ENCODE results near the gene NAA35. TPM values are rescaled to one million over a fixed set of nuclear protein-coding genes. Genes with fewer than 3 reads are reported as not detected.
A peak's percentile ranks its signal among the peaks of the same experiment; 100 is the strongest.

Gene NAA35
- total and polyA plus RNA-seq, 2 experiments from 2014 or later = 29.2 to 31.6 TPM

- H3K4me3 Mint-ChIP-seq = no peak overlapping the region
- H3K4me1 Mint-ChIP-seq = peaks cover 2% of the 10 kb centered on the region; the same call in 2 of the 3 replicates
- TF ChIP-seq ZNF114 (CRISPR knock-in tag; IDR thresholded peaks at IDR 0.05) (no peak), EZH2phosphoT487 (IDR thresholded peaks at IDR 0.05; ENCODE audit: unreplicated experiment) (no peak), ZNF331 (CRISPR knock-in tag; IDR thresholded peaks at IDR 0.05; ENCODE audit: low read depth) (no peak), EZH2 (IDR thresholded peaks at IDR 0.05; ENCODE audit: low read depth, unreplicated experiment) (no peak), CREB1 (CRISPR knock-in tag; IDR thresholded peaks at IDR 0.05; ENCODE audit: low read depth) (no peak), CTCF (conservative IDR thresholded peaks at IDR 0.05; ENCODE audit: low read depth in 2 of 2) (no peak), STAT1 (IDR thresholded peaks at IDR 0.05; ENCODE audit: unreplicated experiment) (no peak), NANOG (IDR thresholded peaks at IDR 0.05; ENCODE audit: borderline replicate concordance) (no peak), POLR2AphosphoS5 (IDR thresholded peaks at IDR 0.05; ENCODE audit: low read depth) (no peak)
- TF ChIP-seq, protein P1, sequence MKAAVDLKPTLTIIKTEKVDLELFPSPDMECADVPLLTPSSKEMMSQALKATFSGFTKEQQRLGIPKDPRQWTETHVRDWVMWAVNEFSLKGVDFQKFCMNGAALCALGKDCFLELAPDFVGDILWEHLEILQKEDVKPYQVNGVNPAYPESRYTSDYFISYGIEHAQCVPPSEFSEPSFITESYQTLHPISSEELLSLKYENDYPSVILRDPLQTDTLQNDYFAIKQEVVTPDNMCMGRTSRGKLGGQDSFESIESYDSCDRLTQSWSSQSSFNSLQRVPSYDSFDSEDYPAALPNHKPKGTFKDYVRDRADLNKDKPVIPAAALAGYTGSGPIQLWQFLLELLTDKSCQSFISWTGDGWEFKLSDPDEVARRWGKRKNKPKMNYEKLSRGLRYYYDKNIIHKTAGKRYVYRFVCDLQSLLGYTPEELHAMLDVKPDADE (IDR thresholded peaks at IDR 0.05) = no peak
- Histone ChIP-seq H3K4me3 (no peak overlapping the region), H3K4me1 (ENCODE audit: insufficient read depth) (peaks cover 4% of the 10 kb centered on the region; the same call in 1 of the 2 replicates), H3K36me3 (ENCODE audit: insufficient read depth) (peaks cover 10% of the 10 kb centered on the region; the same call in 1 of the 2 replicates), H3K9me2 (ENCODE audit: insufficient read depth) (no peaks in the 10 kb centered on the region), H3F3A (replicated peaks; ENCODE audit: low read depth) (no peaks in the 10 kb centered on the region), H4K20me1 (replicated peaks; ENCODE audit: insufficient read depth) (peaks cover 8% of the 10 kb centered on the region; the same call in 1 of the 2 replicates), H2AFZ (no peak overlapping the region), H3K27ac (ENCODE audit: low read depth) (no peak overlapping the region), H3K27me3 (ENCODE audit: insufficient read depth) (no peaks in the 10 kb centered on the region), H3K79me2 (replicated peaks; ENCODE audit: insufficient read depth) (peaks cover 12% of the 10 kb centered on the region), H3K4me2 (no peak overlapping the region)
- H3K36me3 Mint-ChIP-seq (ENCODE audit: low read depth) = peaks cover 53% of the 10 kb centered on the region
- DNase-seq (ENCODE audit: low spot score) = no peak
- H3K9me3 Mint-ChIP-seq = no peaks in the 10 kb centered on the region
- no peaks in the 10 kb centered on the region for H3K27me3 Mint-ChIP-seq (ENCODE audit: insufficient read depth, low read depth, poor library complexity)
- peak overlapping the region; percentile 16; the same call in 1 of the 2 replicates for H3K27ac Mint-ChIP-seq
- no peak for ATAC-seq
Observed at GRCh38 chr9:85964949-85965348, 24.0 kb downstream of the NAA35 start.

GRCh38 chr9:85969727-85970126, 28.8 kb downstream of the NAA35 start:
- H3K4me2 ChIP-seq = no peak overlapping the region
- no peaks in the 10 kb centered on the region for H3K9me3 Mint-ChIP-seq
- no peak for ATAC-seq
- no peak overlapping the region for H2AFZ ChIP-seq
- H3K4me3 ChIP-seq = no peak overlapping the region
- no peaks in the 10 kb centered on the region for H3K4me1 ChIP-seq (ENCODE audit: insufficient read depth)
- H3K9me2 ChIP-seq (ENCODE audit: insufficient read depth) = no peaks in the 10 kb centered on the region
- H3K27ac ChIP-seq (ENCODE audit: low read depth) = no peak overlapping the region
- no peak overlapping the region for H3K4me3 Mint-ChIP-seq
- no peaks in the 10 kb centered on the region for H3K27me3 ChIP-seq (ENCODE audit: insufficient read depth)
- H3K36me3 Mint-ChIP-seq (ENCODE audit: low read depth) = peaks cover 50% of the 10 kb centered on the region
- no peaks in the 10 kb centered on the region for H3K4me1 Mint-ChIP-seq
- no peaks in the 10 kb centered on the region for H3F3A ChIP-seq (replicated peaks; ENCODE audit: low read depth)
- peaks cover 8% of the 10 kb centered on the region; the same call in 1 of the 2 replicates for H4K20me1 ChIP-seq (replicated peaks; ENCODE audit: insufficient read depth)
- no peak overlapping the region for H3K27ac Mint-ChIP-seq
- H3K36me3 ChIP-seq (ENCODE audit: insufficient read depth) = no peaks in the 10 kb centered on the region; the same call in 1 of the 2 replicates
- DNase-seq (ENCODE audit: low spot score) = no peak
- H3K79me2 ChIP-seq (replicated peaks; ENCODE audit: insufficient read depth) = peaks cover 4% of the 10 kb centered on the region; the same call in 1 of the 2 replicates
- H3K27me3 Mint-ChIP-seq (ENCODE audit: insufficient read depth, low read depth, poor library complexity) = no peaks in the 10 kb centered on the region
- no peak for TF ChIP-seq ZNF331 (CRISPR knock-in tag; IDR thresholded peaks at IDR 0.05; ENCODE audit: low read depth)
- no peak for TF ChIP-seq STAT1 (IDR thresholded peaks at IDR 0.05; ENCODE audit: unreplicated experiment)
- no peak for TF ChIP-seq CTCF (conservative IDR thresholded peaks at IDR 0.05; ENCODE audit: low read depth in 2 of 2)
- TF ChIP-seq CREB1 (CRISPR knock-in tag; IDR thresholded peaks at IDR 0.05; ENCODE audit: low read depth) = no peak
- TF ChIP-seq EZH2phosphoT487 (IDR thresholded peaks at IDR 0.05; ENCODE audit: unreplicated experiment) = no peak
- TF ChIP-seq JUNB (IDR thresholded peaks at IDR 0.05; ENCODE audit: unreplicated experiment) = no peak
- TF ChIP-seq NANOG (IDR thresholded peaks at IDR 0.05; ENCODE audit: borderline replicate concordance) = no peak
- no peak for TF ChIP-seq EZH2 (IDR thresholded peaks at IDR 0.05; ENCODE audit: low read depth, unreplicated experiment)
- TF ChIP-seq, protein P1 (IDR thresholded peaks at IDR 0.05) = no peak
- TF ChIP-seq ZNF114 (CRISPR knock-in tag; IDR thresholded peaks at IDR 0.05) = no peak
- TF ChIP-seq POLR2AphosphoS5 (IDR thresholded peaks at IDR 0.05; ENCODE audit: low read depth) = no peak

Data from GM23338 (cell line).